AG20443 (cell line): ENCODE data around the gene SLC9A4.
A peak's percentile ranks its signal among the peaks of the same experiment; 100 is the strongest.

ENCODE experiments used
- DNase-seq: peaks from one replicate; pipeline ENCODE4 v3.0.0; 2012; ENCODE audit warnings: low spot score, mixed read lengths

SLC9A4 gene

GRCh38 chr2:102473020-102473419 lies at the start of gene SLC9A4:
Gene SLC9A4, plus strand, starts transcription at chr2:102473226. Its CDS starts 534 bp downstream, at chr2:102473760.
- peak; percentile 43 for DNase-seq

GRCh38 chr2:102423368-102423767 lies 49.7 kb upstream of the SLC9A4 start:
- no peak for DNase-seq

GRCh38 chr2:102424754-102425153 lies 48.3 kb upstream of the SLC9A4 start:
- DNase-seq = no peak

- no peak for DNase-seq
These were observed 47.4 kb upstream of the SLC9A4 start for GRCh38 chr2:102425441-102426132.

- no peak for DNase-seq
These were observed 45.8 kb upstream of the SLC9A4 start for GRCh38 chr2:102427249-102427648.

GRCh38 chr2:102428573-102428972 lies 44.5 kb upstream of the SLC9A4 start:
- no peak for DNase-seq

- DNase-seq = no peak
These were observed 40.6 kb upstream of the SLC9A4 start for GRCh38 chr2:102432386-102432785.

GRCh38 chr2:102433973-102434654 lies 38.9 kb upstream of the SLC9A4 start:
- no peak for DNase-seq

GRCh38 chr2:102434655-102435381 lies 38.2 kb upstream of the SLC9A4 start:
- no peak for DNase-seq

- DNase-seq = no peak
These were observed 37.3 kb upstream of the SLC9A4 start for GRCh38 chr2:102435741-102436140.

GRCh38 chr2:102436323-102436722 lies 36.7 kb upstream of the SLC9A4 start:
- no peak for DNase-seq

GRCh38 chr2:102437122-102437521 lies 35.9 kb upstream of the SLC9A4 start:
- no peak for DNase-seq

- no peak for DNase-seq
These were observed 34.9 kb upstream of the SLC9A4 start for GRCh38 chr2:102438111-102438510.

- no peak for DNase-seq
These were observed 34.4 kb upstream of the SLC9A4 start for GRCh38 chr2:102438578-102438977.

GRCh38 chr2:102439065-102439695 lies 33.8 kb upstream of the SLC9A4 start:
- peak; percentile 43 for DNase-seq

GRCh38 chr2:102442967-102443828 lies 29.8 kb upstream of the SLC9A4 start:
- DNase-seq = peak; percentile 30

GRCh38 chr2:102444233-102444632 lies 28.8 kb upstream of the SLC9A4 start:
- DNase-seq = no peak

GRCh38 chr2:102446936-102447335 lies 26.1 kb upstream of the SLC9A4 start:
- no peak for DNase-seq

- peak; percentile 63 for DNase-seq
These were observed 23.6 kb upstream of the SLC9A4 start for GRCh38 chr2:102449370-102449974.

- DNase-seq = no peak
These were observed 21.1 kb upstream of the SLC9A4 start for GRCh38 chr2:102451968-102452367.

GRCh38 chr2:102453501-102453900 lies 19.5 kb upstream of the SLC9A4 start:
- DNase-seq = no peak
